Measurements from ENCODE around the gene HERPUD1. TPM values are rescaled to one million over a fixed set of nuclear protein-coding genes. Genes with fewer than 3 reads are reported as not detected.

Gene HERPUD1
- total RNA-seq, 1 experiment from 2014 or later: 99.4 TPM

DNA sequence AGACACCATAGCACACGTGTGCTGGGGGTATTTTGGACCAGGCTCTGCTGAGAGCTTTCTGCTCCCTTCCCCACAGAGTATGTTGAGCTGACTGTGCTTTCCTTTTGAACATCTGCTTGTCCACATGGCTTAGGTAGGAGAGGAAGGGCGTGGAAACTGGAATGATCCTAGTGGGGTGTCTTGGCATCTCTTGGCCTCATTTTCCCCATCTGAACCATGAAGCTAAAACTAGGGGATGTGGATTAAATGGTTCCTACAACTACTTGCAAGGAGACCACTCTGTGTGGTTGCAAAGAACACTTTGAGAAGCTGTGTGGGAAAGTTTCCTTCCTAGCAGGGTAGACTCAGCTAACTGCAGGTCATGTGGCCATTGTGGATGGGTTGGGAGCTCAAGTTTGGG is 50.8 kb downstream of the HERPUD1 start:
- ChIA-PET CTCF (no interaction called here), POLR2A (ENCODE audit: low non-redundant PET) (no interaction called here)
- no peak for DNase-seq (ENCODE audit: low spot score)
- TF ChIP-seq, protein P1, sequence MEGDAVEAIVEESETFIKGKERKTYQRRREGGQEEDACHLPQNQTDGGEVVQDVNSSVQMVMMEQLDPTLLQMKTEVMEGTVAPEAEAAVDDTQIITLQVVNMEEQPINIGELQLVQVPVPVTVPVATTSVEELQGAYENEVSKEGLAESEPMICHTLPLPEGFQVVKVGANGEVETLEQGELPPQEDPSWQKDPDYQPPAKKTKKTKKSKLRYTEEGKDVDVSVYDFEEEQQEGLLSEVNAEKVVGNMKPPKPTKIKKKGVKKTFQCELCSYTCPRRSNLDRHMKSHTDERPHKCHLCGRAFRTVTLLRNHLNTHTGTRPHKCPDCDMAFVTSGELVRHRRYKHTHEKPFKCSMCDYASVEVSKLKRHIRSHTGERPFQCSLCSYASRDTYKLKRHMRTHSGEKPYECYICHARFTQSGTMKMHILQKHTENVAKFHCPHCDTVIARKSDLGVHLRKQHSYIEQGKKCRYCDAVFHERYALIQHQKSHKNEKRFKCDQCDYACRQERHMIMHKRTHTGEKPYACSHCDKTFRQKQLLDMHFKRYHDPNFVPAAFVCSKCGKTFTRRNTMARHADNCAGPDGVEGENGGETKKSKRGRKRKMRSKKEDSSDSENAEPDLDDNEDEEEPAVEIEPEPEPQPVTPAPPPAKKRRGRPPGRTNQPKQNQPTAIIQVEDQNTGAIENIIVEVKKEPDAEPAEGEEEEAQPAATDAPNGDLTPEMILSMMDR (conservative IDR thresholded peaks at IDR 0.05; ENCODE audit: low read depth, low read length): no peak
- no peak for TF ChIP-seq EZH2 (IDR thresholded peaks at IDR 0.05; ENCODE audit: borderline replicate concordance, low read depth, low read length, poor library complexity, severe bottlenecking)
- BruUV-seq (replicated peaks): no TSS peak
- H3K36me3 ChIP-seq (ENCODE audit: insufficient read depth, low read length, poor library complexity, severe bottlenecking): no peaks in the 10 kb centered on the region
- H3K27ac ChIP-seq (ENCODE audit: low read depth, low read length, poor library complexity, severe bottlenecking): no peak overlapping the region
- peaks cover 16% of the 10 kb centered on the region for H3K4me1 ChIP-seq (ENCODE audit: insufficient read depth, low read length, poor library complexity, severe bottlenecking)
- no peaks in the 10 kb centered on the region for H3K27me3 ChIP-seq (replicated peaks; ENCODE audit: insufficient read depth, low read depth, low read length, poor library complexity)
- intact Hi-C loops (cut with micrococcal nuclease; ENCODE audit: unreplicated experiment): no loop called here
- H3K9me3 ChIP-seq (ENCODE audit: low read depth, low read length, poor library complexity, severe bottlenecking): no peaks in the 10 kb centered on the region
- no peak overlapping the region for H3K4me3 ChIP-seq (ENCODE audit: low read depth, low read length, poor library complexity, severe bottlenecking)

DNA sequence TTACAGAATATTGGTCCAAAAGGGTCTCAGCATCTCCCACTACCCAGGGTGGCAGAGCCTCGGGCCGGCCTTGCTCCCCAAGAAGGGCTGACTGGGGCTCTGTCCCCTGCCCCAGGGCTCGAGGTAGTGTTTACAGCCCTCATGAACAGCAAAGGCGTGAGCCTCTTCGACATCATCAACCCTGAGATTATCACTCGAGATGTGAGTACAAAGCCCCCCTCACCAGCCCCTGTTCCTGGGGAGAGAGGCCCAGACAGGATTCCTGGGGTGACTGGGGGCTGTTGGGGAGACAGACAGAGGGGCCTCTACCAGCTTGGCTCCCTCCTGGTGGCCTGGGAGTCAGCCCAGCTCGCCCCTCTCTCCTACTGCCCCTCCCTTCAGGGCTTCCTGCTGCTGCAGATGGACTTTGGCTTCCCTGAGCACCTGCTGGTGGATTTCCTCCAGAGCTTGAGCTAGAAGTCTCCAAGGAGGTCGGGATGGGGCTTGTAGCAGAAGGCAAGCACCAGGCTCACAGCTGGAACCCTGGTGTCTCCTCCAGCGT is 51.3 kb downstream of the HERPUD1 start:
- intact Hi-C loops (cut with micrococcal nuclease; ENCODE audit: unreplicated experiment): no loop called here
- Histone ChIP-seq H3K36me3 (ENCODE audit: insufficient read depth, low read length, poor library complexity, severe bottlenecking) (no peaks in the 10 kb centered on the region), H3K9me3 (ENCODE audit: low read depth, low read length, poor library complexity, severe bottlenecking) (no peaks in the 10 kb centered on the region), H3K4me3 (ENCODE audit: low read depth, low read length, poor library complexity, severe bottlenecking) (no peak overlapping the region), H3K4me1 (ENCODE audit: insufficient read depth, low read length, poor library complexity, severe bottlenecking) (peaks cover 16% of the 10 kb centered on the region), H3K27me3 (replicated peaks; ENCODE audit: insufficient read depth, low read depth, low read length, poor library complexity) (no peaks in the 10 kb centered on the region), H3K27ac (ENCODE audit: low read depth, low read length, poor library complexity, severe bottlenecking) (no peak overlapping the region)
- no peak for DNase-seq (ENCODE audit: low spot score)
- BruUV-seq (replicated peaks): no TSS peak
- CTCF ChIA-PET: no interaction called here
- no peak for TF ChIP-seq EZH2 (IDR thresholded peaks at IDR 0.05; ENCODE audit: borderline replicate concordance, low read depth, low read length, poor library complexity, severe bottlenecking)
- TF ChIP-seq, protein P1 (conservative IDR thresholded peaks at IDR 0.05; ENCODE audit: low read depth, low read length): no peak
- POLR2A ChIA-PET (ENCODE audit: low non-redundant PET): interaction anchor here (0.6 kb wide), 1 partner anchor 752 kb away, joined by 4 read pairs; no protein-coding TSS in a partner anchor

DNA sequence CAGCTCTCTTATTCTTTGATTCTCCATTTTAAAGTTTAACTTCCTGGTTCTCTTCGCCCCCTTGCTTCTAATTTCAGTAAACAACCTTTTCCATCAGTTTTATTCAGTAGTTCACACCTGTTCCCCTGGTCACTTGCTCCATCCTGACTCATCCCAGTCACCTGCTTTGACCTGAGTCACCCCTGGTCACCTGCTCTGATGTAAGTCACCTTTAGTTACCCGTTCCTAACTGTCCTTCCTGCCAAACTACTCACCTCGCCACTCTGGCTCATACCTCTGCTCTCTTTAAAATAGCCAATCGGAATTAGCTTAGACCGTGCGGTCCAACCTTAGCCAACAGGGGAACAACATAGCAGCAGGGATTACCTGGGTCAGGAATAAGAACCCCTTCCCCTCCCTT is 52.7 kb downstream of the HERPUD1 start:
- CTCF ChIA-PET: no interaction called here
- intact Hi-C loops (cut with micrococcal nuclease; ENCODE audit: unreplicated experiment): no loop called here
- TF ChIP-seq, protein P1 (conservative IDR thresholded peaks at IDR 0.05; ENCODE audit: low read depth, low read length): no peak
- TF ChIP-seq EZH2 (IDR thresholded peaks at IDR 0.05; ENCODE audit: borderline replicate concordance, low read depth, low read length, poor library complexity, severe bottlenecking): no peak
- H3K4me1 ChIP-seq (ENCODE audit: insufficient read depth, low read length, poor library complexity, severe bottlenecking): peaks cover 16% of the 10 kb centered on the region
- H3K9me3 ChIP-seq (ENCODE audit: low read depth, low read length, poor library complexity, severe bottlenecking): no peaks in the 10 kb centered on the region
- H3K27me3 ChIP-seq (replicated peaks; ENCODE audit: insufficient read depth, low read depth, low read length, poor library complexity): no peaks in the 10 kb centered on the region
- H3K4me3 ChIP-seq (ENCODE audit: low read depth, low read length, poor library complexity, severe bottlenecking): no peak overlapping the region
- H3K36me3 ChIP-seq (ENCODE audit: insufficient read depth, low read length, poor library complexity, severe bottlenecking): no peaks in the 10 kb centered on the region
- no TSS peak for BruUV-seq (replicated peaks)
- no peak for DNase-seq (ENCODE audit: low spot score)
- POLR2A ChIA-PET (ENCODE audit: low non-redundant PET): no interaction called here
- H3K27ac ChIP-seq (ENCODE audit: low read depth, low read length, poor library complexity, severe bottlenecking): no peak overlapping the region
